ENCODE data around the gene SLC5A2.

SLC5A2 gene

DNA sequence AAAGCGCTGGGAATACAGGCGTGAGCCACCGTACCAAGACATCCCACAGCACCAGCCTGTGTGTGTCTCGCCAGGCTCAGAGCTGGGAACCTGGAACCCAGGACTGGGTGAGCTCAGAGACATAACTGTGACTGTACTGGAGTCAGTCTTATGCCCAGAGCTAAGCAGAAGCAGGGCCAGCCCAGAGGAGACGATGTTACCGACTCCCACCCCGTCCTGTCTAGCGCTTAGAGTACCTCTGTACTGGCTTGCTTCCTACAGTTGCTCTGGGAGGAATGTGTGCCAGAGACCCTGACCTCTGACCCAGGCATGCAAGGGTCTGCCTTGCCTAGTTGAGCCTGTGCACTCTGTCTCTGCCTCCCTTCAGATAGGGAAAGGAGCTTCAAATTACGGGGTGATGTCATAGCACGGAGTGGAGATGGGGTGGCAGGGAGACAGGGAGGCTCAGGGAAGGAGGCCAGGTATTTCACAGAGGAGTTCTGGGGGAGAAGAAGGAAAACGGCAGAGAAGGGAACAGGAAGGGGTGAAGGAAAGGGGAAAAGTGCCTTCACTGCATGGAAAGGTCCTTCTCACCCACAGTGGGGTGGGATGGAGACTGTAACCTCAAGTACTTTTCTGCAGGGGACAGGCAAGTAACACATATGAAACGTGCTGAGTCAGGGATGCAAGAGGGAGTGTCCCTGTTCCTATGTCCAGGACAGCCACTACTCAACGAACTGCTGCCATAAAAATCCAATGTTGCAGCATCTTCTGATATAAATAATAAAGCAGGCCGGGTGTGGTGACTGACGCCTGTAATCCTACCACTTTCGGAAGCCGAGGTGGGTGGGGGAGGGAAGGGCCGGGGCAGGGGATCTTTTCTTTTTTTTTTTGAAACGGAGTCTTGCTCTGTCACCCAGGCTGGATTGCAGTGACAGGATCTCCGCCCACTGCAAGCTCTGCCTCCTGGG lies 29.4 kb upstream of the SLC5A2 start:
- Histone ChIP-seq H3K36me3 (peaks cover 3% of the 10 kb centered on the region; the same call in 1 of the 2 replicates), H3K9me3 (ENCODE audit: severe bottlenecking) (no peaks in the 10 kb centered on the region), H3K27me3 (ENCODE audit: insufficient read depth, low read depth, severe bottlenecking) (no peaks in the 10 kb centered on the region), H3K27ac (no peak overlapping the region), H3K4me3 (ENCODE audit: low read depth, low read length) (no peak overlapping the region)
- TF ChIP-seq, protein P1, sequence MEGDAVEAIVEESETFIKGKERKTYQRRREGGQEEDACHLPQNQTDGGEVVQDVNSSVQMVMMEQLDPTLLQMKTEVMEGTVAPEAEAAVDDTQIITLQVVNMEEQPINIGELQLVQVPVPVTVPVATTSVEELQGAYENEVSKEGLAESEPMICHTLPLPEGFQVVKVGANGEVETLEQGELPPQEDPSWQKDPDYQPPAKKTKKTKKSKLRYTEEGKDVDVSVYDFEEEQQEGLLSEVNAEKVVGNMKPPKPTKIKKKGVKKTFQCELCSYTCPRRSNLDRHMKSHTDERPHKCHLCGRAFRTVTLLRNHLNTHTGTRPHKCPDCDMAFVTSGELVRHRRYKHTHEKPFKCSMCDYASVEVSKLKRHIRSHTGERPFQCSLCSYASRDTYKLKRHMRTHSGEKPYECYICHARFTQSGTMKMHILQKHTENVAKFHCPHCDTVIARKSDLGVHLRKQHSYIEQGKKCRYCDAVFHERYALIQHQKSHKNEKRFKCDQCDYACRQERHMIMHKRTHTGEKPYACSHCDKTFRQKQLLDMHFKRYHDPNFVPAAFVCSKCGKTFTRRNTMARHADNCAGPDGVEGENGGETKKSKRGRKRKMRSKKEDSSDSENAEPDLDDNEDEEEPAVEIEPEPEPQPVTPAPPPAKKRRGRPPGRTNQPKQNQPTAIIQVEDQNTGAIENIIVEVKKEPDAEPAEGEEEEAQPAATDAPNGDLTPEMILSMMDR (IDR thresholded peaks at IDR 0.05; ENCODE audit: low read depth, low read length), result no peak
- DNase-seq, result no peak

DNA sequence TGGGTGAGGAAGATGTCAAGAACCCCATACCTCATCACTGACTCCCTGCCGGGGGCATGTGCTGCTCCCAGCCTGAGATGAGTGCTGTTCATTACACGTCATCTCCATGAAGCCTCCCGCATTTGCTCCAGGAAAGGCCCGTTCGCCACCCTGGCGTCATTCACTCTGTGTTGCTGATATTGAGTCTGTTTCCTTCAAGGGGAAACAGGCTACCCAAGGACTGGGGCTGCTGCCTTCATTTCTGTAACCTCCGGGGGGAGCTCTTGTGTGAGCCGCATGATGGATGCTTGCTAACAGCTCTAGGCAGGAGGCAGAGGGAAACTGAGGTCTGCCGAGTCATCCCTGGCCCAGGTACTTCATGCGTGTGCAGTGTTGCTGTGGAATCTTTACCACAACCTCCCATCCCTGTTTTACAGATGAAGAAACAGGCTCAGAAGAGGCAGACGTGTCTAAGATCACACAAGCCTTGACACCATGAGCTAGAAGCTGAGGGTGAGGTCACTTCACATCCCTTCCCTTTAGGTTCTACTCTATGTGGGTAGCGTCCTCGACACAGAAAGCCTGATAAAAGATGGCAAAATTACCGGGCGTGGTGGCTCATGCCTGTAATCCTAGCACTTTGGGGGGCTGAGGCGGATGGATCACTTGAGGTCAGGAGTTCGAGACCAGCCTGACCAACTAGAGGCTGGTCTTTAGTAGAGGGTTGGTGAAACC lies 27.2 kb upstream of the SLC5A2 start:
- DNase-seq, result peak; percentile 43
- no peak overlapping the region for H3K4me3 ChIP-seq (ENCODE audit: low read depth, low read length)
- H3K9me3 ChIP-seq (ENCODE audit: severe bottlenecking), result no peaks in the 10 kb centered on the region
- peaks cover 6% of the 10 kb centered on the region for H3K36me3 ChIP-seq
- TF ChIP-seq, protein P1 (IDR thresholded peaks at IDR 0.05; ENCODE audit: low read depth, low read length), result peak; percentile 77
- H3K27me3 ChIP-seq (ENCODE audit: insufficient read depth, low read depth, severe bottlenecking), result no peaks in the 10 kb centered on the region
- H3K27ac ChIP-seq, result no peak overlapping the region

DNA sequence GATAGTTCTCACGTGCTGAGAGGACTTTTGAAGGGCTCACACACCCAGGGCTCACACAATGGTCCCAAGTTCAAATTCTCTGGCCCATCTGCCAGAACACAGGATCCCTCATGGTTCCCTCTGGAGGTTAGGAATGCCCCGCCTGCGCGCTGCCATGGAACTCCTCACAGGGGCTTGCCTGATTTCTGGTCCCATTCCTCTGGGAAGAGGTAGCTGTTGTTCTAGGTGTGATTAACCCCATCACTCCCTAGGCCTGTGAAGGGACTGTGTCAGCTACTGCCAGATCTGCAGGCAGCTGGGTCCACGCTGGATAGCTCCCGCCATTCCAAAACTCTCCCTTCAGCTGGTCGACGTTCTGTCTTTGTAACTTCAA lies 25.9 kb upstream of the SLC5A2 start:
- TF ChIP-seq, protein P1 (IDR thresholded peaks at IDR 0.05; ENCODE audit: low read depth, low read length), result no peak
- no peak for DNase-seq
- Histone ChIP-seq H3K4me3 (ENCODE audit: low read depth, low read length) (no peak overlapping the region), H3K27ac (no peak overlapping the region), H3K9me3 (ENCODE audit: severe bottlenecking) (no peaks in the 10 kb centered on the region), H3K36me3 (peaks cover 9% of the 10 kb centered on the region), H3K27me3 (ENCODE audit: insufficient read depth, low read depth, severe bottlenecking) (no peaks in the 10 kb centered on the region)

DNA sequence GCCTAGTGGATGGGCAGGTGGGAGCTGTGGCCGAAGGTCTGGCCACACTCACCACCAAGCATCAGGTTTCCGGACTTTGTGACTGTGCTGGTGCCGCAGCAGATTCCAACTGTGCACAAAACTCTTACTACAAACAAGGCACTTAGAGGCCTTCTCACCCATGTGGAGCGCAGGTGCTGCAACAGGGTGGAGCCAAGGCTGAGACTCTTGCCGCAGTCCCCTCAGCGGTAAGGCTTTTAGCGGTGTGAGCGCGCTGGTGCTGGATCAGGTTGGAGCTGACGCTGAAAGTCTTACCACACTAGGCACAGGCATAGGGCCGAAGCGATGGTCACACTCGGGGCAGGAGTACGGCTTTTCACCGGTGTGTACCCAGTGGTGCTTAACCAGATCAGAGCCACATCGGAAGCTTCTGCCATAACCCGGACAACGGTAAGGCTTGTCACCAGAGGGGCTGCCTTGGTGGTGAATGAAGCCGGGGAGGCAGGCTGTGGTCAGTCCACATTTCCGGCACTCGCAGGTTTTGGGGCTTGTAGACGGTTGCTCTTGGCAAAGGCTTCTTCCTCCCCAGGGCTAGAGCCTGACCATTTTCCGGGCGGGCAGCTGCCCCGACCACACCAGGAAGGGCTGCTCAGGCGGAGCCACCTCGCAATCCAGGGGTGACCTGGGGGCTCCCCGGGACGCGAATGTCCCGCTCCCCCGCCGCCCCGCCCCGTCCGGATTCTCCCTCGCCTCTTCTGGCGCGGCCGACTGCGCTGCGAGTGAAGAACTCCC lies 24.7 kb upstream of the SLC5A2 start:
- DNase-seq, result peak; percentile 46
- Histone ChIP-seq H3K9me3 (ENCODE audit: severe bottlenecking) (no peaks in the 10 kb centered on the region), H3K36me3 (peaks cover 17% of the 10 kb centered on the region), H3K27ac (peak overlapping the region; percentile 98), H3K27me3 (ENCODE audit: insufficient read depth, low read depth, severe bottlenecking) (no peaks in the 10 kb centered on the region), H3K4me3 (ENCODE audit: low read depth, low read length) (peak overlapping the region; percentile 88)
- TF ChIP-seq, protein P1 (IDR thresholded peaks at IDR 0.05; ENCODE audit: low read depth, low read length), result peak; percentile 42

DNA sequence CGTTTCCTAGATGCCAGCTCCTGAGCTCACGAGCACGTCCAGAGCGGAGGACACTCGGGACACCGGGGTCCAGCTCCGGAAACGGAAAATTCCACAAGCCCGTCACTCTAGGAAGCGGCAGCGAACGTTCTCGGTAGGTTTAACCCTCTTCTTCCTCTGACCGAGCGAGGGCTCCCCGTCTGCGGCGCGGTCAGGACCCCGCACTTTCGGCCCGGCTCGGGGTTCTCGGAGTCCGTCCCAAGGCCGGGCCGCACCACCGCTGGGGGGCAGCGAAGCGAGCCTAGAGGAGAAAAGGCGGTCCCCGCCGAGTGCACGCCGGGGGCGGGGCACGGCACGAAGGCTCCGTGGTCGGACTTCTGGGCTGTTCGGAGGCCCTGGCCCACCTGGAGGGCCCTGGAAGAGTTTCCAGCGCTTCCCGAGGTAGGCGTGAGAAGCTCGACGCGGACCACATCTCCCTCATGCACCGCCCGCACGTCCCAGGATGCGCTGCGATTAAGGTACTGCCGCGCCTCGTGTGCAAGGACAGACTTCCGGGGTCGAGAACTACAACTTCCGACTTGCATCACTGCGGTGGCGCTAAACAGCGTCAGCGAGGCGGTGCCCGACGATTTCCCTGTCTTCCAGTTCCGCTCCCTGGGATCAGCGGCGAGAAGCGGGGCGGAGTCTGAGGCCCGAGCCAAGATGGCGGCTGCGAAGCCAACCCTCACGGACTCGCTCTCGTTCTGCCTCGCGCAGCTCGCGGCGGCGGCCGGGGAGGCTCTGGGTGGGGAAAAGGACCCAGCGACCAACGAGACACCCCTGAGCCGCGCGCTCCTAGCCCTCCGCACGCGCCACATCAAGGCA lies 23.9 kb upstream of the SLC5A2 start, which contains the start of gene ARMC5:
Gene ARMC5, plus strand, starts transcription at position 658 of the 843 bp plus-strand sequence. Its CDS starts 24 bp downstream, at position 682.
- DNase-seq, result peak; percentile 98
- Histone ChIP-seq H3K9me3 (ENCODE audit: severe bottlenecking) (no peaks in the 10 kb centered on the region), H3K27me3 (ENCODE audit: insufficient read depth, low read depth, severe bottlenecking) (no peaks in the 10 kb centered on the region), H3K27ac (peak within 1 kb of the TSS; percentile 98), H3K36me3 (peaks cover 17% of the 10 kb centered on the region), H3K4me3 (ENCODE audit: low read depth, low read length) (peak within 1 kb of the TSS; percentile 88)
- TF ChIP-seq, protein P1 (IDR thresholded peaks at IDR 0.05; ENCODE audit: low read depth, low read length), result peak; percentile 63
